GM23248 (cell line): ENCODE results near the gene ZNF112.

Experiments used
- EZH2 ChIP-seq: fragments of 200-600 bp; sonication (generic); IDR thresholded peaks from 2 replicates; pipeline ENCODE4 v1.6.1; 2018; ENCODE audit warnings: antibody characterized with exemption, mild to moderate bottlenecking; ENCODE audit not compliant: insufficient read depth, poor library complexity, severe bottlenecking
- EZH2phosphoT487 ChIP-seq: fragments of 200-600 bp; sonication (generic); IDR thresholded peaks from 2 replicates; pipeline ENCODE4 v1.6.1; 2018; ENCODE audit warnings: antibody characterized with exemption, moderate library complexity, mild to moderate bottlenecking, low read depth; ENCODE audit not compliant: insufficient read depth

- TF ChIP-seq EZH2phosphoT487 (no peak), EZH2 (no peak)
Measured at GRCh38 chr19:44282846-44283245, 73.6 kb downstream of the ZNF112 start.
